HG02970 (cell line): Measurements from ENCODE around the gene HNRNPUL2.
"Not testable (repeated sequence)": the region's sequence is repeated elsewhere in the genome, so short reads cannot be mapped to it uniquely, and the experiment has no call there.

ENCODE experiments used
- ATAC-seq: cut with Tn5 transposase; IDR thresholded peaks from one replicate; pipeline ENCODE4 v1.9.1; 2021; ENCODE audit warnings: mild to moderate bottlenecking, moderate library complexity, moderate number of reproducible peaks; ENCODE audit not compliant: unreplicated experiment, low FRiP score

HNRNPUL2 gene

GRCh38 chr11:62727165-62727871 lies at the start of gene HNRNPUL2:
TSS of gene HNRNPUL2 (minus strand) at chr11:62727457. CDS start at chr11:62727156, 301 bp downstream.
- peak; percentile 78 for ATAC-seq

GRCh38 chr11:62775646-62776045 lies 48.4 kb upstream of the HNRNPUL2 start:
- no peak for ATAC-seq

GRCh38 chr11:62774407-62774806 lies 47.1 kb upstream of the HNRNPUL2 start:
- ATAC-seq = no peak

GRCh38 chr11:62771144-62772021 lies 44.1 kb upstream of the HNRNPUL2 start, which contains the start of gene TAF6L:
TSS of gene TAF6L (plus strand) at chr11:62771396. CDS start at chr11:62775784, 4,388 bp downstream.
- ATAC-seq = peak; percentile 80

GRCh38 chr11:62770778-62771143 lies 43.5 kb upstream of the HNRNPUL2 start:
- ATAC-seq = no peak

- not testable (repeated sequence) for ATAC-seq
Measured at GRCh38 chr11:62760867-62761227, 33.6 kb upstream of the HNRNPUL2 start.

- no peak for ATAC-seq
Measured at GRCh38 chr11:62757846-62758788, 30.9 kb upstream of the HNRNPUL2 start.

- ATAC-seq = no peak
Measured at GRCh38 chr11:62755086-62755615, 27.9 kb upstream of the HNRNPUL2 start.

- peak; percentile 93 for ATAC-seq
Measured at GRCh38 chr11:62753736-62754603, 26.7 kb upstream of the HNRNPUL2 start, which contains the start of gene ZBTB3. TSS of gene ZBTB3 (minus strand) at chr11:62754160. CDS start at chr11:62753664, 496 bp downstream.

- no peak for ATAC-seq
Measured at GRCh38 chr11:62752994-62753735, 25.9 kb upstream of the HNRNPUL2 start.

GRCh38 chr11:62752177-62752785 lies 25.0 kb upstream of the HNRNPUL2 start:
- ATAC-seq = no peak

- not testable (repeated sequence) for ATAC-seq
Measured at GRCh38 chr11:62749931-62750330, 22.7 kb upstream of the HNRNPUL2 start.

- ATAC-seq = no peak
Measured at GRCh38 chr11:62747475-62748160, 20.4 kb upstream of the HNRNPUL2 start.

- ATAC-seq = no peak
Measured at GRCh38 chr11:62737196-62737595, 9.9 kb upstream of the HNRNPUL2 start.

- ATAC-seq = no peak
Measured at GRCh38 chr11:62732830-62733229, 5.6 kb upstream of the HNRNPUL2 start.

- ATAC-seq = not testable (repeated sequence)
Measured at GRCh38 chr11:62730076-62730475, 2.8 kb upstream of the HNRNPUL2 start.

- ATAC-seq = peak; percentile 9
Measured at GRCh38 chr11:62728171-62728988, 1.1 kb upstream of the HNRNPUL2 start, which contains the start of gene TTC9C. TSS of gene TTC9C (plus strand) at chr11:62728486. CDS start at chr11:62728849, 363 bp downstream.
